Liver (tissue), 9 donors: Measurements from ENCODE around the gene IQCH. TPM values are rescaled to one million over a fixed set of nuclear protein-coding genes. Genes with fewer than 3 reads are reported as not detected.
A peak's percentile ranks its signal among the peaks of the same experiment; 100 is the strongest.

Source experiments
- DNase-seq: peaks from one replicate; pipeline ENCODE4 v3.0.0-alpha.2; 2017; ENCODE audit warnings: low spot score
- H3K27ac ChIP-seq, 2 donors: one replicate each; pipeline ENCODE4 v1.7.0; 2013; ENCODE audit warnings: inconsistent platforms in 2 of 2, low read length in 2 of 2, control low read depth in 1 of 2, low read depth in 1 of 2, mild to moderate bottlenecking in 1 of 2
- H3K27me3 ChIP-seq, 4 donors: one replicate each; pipeline versions ENCODE4 v1.6.1 to v1.7.0; 2013; ENCODE audit warnings: low read length in 3 of 4, inconsistent platforms in 1 of 4, mild to moderate bottlenecking in 1 of 4, moderate library complexity in 1 of 4; ENCODE audit not compliant: control insufficient read depth in 4 of 4, insufficient read depth in 4 of 4
- H3K36me3 ChIP-seq, 4 donors: one replicate each; pipeline versions ENCODE4 v1.6.1 to v1.7.0; 2013; ENCODE audit warnings: low read length in 3 of 4, mild to moderate bottlenecking in 3 of 4, low read depth in 1 of 4, moderate library complexity in 1 of 4; ENCODE audit not compliant: control insufficient read depth in 4 of 4, insufficient read depth in 3 of 4
- H3K4me1 ChIP-seq, 4 donors: one replicate each; pipeline versions ENCODE4 v1.6.1 to v1.7.0; 2013; ENCODE audit warnings: low read length in 3 of 4, mild to moderate bottlenecking in 3 of 4, moderate library complexity in 1 of 4; ENCODE audit not compliant: control insufficient read depth in 4 of 4, insufficient read depth in 4 of 4
- H3K4me3 ChIP-seq, 3 donors: one replicate each; pipeline versions ENCODE4 v1.6.1 to v1.7.0; 2013; ENCODE audit warnings: low read length in 3 of 3, control low read depth in 1 of 3, low read depth in 1 of 3, mild to moderate bottlenecking in 1 of 3
- H3K9ac ChIP-seq, 2 donors: one replicate each; pipeline ENCODE4 v1.7.0; 2013; ENCODE audit warnings: low read length in 2 of 2, mild to moderate bottlenecking in 2 of 2, moderate library complexity in 2 of 2, control low read depth in 1 of 2, low read depth in 1 of 2
- H3K9me3 ChIP-seq, 4 donors: one replicate each; pipeline versions ENCODE4 v1.6.1 to v1.7.0; 2013; ENCODE audit warnings: low read length in 3 of 4; ENCODE audit not compliant: control insufficient read depth in 4 of 4
- ATF3 ChIP-seq: IDR thresholded peaks from 2 replicates; pipeline ENCODE4 v1.6.1; 2016; ENCODE audit warnings: antibody characterized with exemption
- CTCF ChIP-seq: fragments of 150-350 bp; IDR thresholded peaks from 2 replicates; pipeline ENCODE4 v1.5.1; 2017; ENCODE audit warnings: improper control_type of control experiment, low read depth, low read length; ENCODE audit not compliant: missing input control
- EGR1 ChIP-seq, 2 donors: IDR thresholded peaks; 2 replicates each; pipeline ENCODE4 v1.6.1; 2016 to 2018; ENCODE audit warnings: antibody characterized with exemption in 2 of 2, low read depth in 2 of 2
- FOXA2 ChIP-seq: IDR thresholded peaks from 2 replicates; pipeline ENCODE4 v1.6.1; 2016; ENCODE audit warnings: antibody characterized with exemption
- GABPA ChIP-seq, 2 donors: IDR thresholded peaks in 1 of 2; conservative IDR thresholded peaks in 1 of 2; 2 replicates each; pipeline ENCODE4 v1.6.1; 2016; ENCODE audit warnings: antibody characterized with exemption in 2 of 2, mild to moderate bottlenecking in 1 of 2, moderate library complexity in 1 of 2
- HNF4A ChIP-seq, 2 donors: conservative IDR thresholded peaks; 2 replicates each; pipeline ENCODE4 v1.6.1; 2016; ENCODE audit warnings: antibody characterized with exemption in 2 of 2, mild to moderate bottlenecking in 2 of 2
- HNF4G ChIP-seq: IDR thresholded peaks from 2 replicates; pipeline ENCODE4 v1.6.1; 2016; ENCODE audit warnings: antibody characterized with exemption
- JUND ChIP-seq, 2 donors: IDR thresholded peaks; 2 replicates each; pipeline ENCODE4 v1.6.1; 2016; ENCODE audit warnings: antibody characterized with exemption in 2 of 2
- MAX ChIP-seq: IDR thresholded peaks from 2 replicates; pipeline ENCODE4 v1.6.1; 2016; ENCODE audit warnings: antibody characterized with exemption
- NR2F2 ChIP-seq: IDR thresholded peaks from 2 replicates; pipeline ENCODE4 v1.6.1; 2016; ENCODE audit warnings: antibody characterized with exemption
- RAD21 ChIP-seq, 2 donors: IDR thresholded peaks; 2 replicates each; pipeline ENCODE4 v1.6.1; 2016; ENCODE audit warnings: antibody characterized with exemption in 2 of 2, mild to moderate bottlenecking in 2 of 2
- REST ChIP-seq: IDR thresholded peaks from 2 replicates; pipeline ENCODE4 v1.6.1; 2016; ENCODE audit warnings: antibody characterized with exemption, mild to moderate bottlenecking
- RXRA ChIP-seq, 2 donors: IDR thresholded peaks; 2 replicates each; pipeline ENCODE4 v1.6.1; 2017 to 2018; ENCODE audit warnings: antibody characterized with exemption in 2 of 2, mild to moderate bottlenecking in 1 of 2
- SP1 ChIP-seq: IDR thresholded peaks from 2 replicates; pipeline ENCODE4 v1.6.1; 2018; ENCODE audit warnings: antibody characterized with exemption, mild to moderate bottlenecking
- TAF1 ChIP-seq: conservative IDR thresholded peaks from 2 replicates; pipeline ENCODE4 v1.6.1; 2016; ENCODE audit warnings: antibody characterized with exemption, mild to moderate bottlenecking
- YY1 ChIP-seq: IDR thresholded peaks from 2 replicates; pipeline ENCODE4 v1.6.1; 2016; ENCODE audit warnings: antibody characterized with exemption, mild to moderate bottlenecking
- ZBTB33 ChIP-seq: IDR thresholded peaks from 2 replicates; pipeline ENCODE4 v1.6.1; 2016; ENCODE audit warnings: antibody characterized with exemption
- WGBS: extraction: QIAGEN DNeasy Blood & Tissue Kit; methylation state at CpG from one replicate; pipeline ENCODE4 v1.1.7; 2013; 5-methylcytosine and 5-hydroxymethylcytosine counted together
- polyA plus RNA-seq, 2 donors: library from polyadenylated mRNA; stranded (reverse) in 1 of 2; unstranded in 1 of 2; fragments of 200-250 nt in 1 of 2; fragments of >200 nt in 1 of 2; fragmentation: Nextera tagmentation in 1 of 2; extraction: Ambion mirVana in 1 of 2; gene quantifications; one replicate each; pipeline versions ENCODE4 v1.2.1 to v1.2.3, GENCODE V29; 2013 to 2015
- total RNA-seq, 2 donors: library from RNA; depleted of rRNA; stranded (reverse); fragments of >200 nt; gene quantifications; one replicate each; pipeline ENCODE4 v1.2.3, GENCODE V29; 2014
- donor health status: healthy.
- donor health status: healthy.
- donor health status: healthy.
- donor health status: healthy.
- donor health status: healthy.

Gene IQCH
- total and polyA plus RNA-seq, 4 donors, result 0.23 to 1.6 (median 0.86) TPM

GRCh38 chr15:67370206-67370954 lies 115.8 kb downstream of the IQCH start (continued):
- TF ChIP-seq EGR1 (IDR thresholded peaks at IDR 0.05; ENCODE audit: low read depth in 2 of 2) (no peak), YY1 (peak; percentile 67), FOXA2 (no peak)

- peaks cover 0 to 24% (median 12%) of the 10 kb centered on the region in 4 donors for H3K4me1 ChIP-seq
- H3K9ac ChIP-seq, result no peak overlapping the region
- 96% methylated on average over 8 of the region's 8 CpGs for WGBS
- H3K27ac ChIP-seq, result no peak overlapping the region
- TF ChIP-seq RAD21 (IDR thresholded peaks at IDR 0.05) (no peak), HNF4A (conservative IDR thresholded peaks at IDR 0.05) (no peak), NR2F2 (no peak), ATF3 (no peak), TAF1 (no peak), HNF4G (no peak), EGR1 (IDR thresholded peaks at IDR 0.05; ENCODE audit: low read depth in 2 of 2) (no peak), CTCF (no peak), ZBTB33 (no peak), MAX (no peak), JUND (IDR thresholded peaks at IDR 0.05) (no peak), FOXA2 (no peak)
- H3K9me3 ChIP-seq, result no peaks in the 10 kb centered on the region
- no peaks in the 10 kb centered on the region for H3K36me3 ChIP-seq
- no peak overlapping the region for H3K4me3 ChIP-seq
- no peak for DNase-seq
- H3K27me3 ChIP-seq, result no peaks in the 10 kb centered on the region
These were observed 118.0 kb downstream of the IQCH start for GRCh38 chr15:67372543-67372942.

GRCh38 chr15:67372986-67373675 lies 118.5 kb downstream of the IQCH start:
- no peak overlapping the region for H3K9ac ChIP-seq
- no peaks in the 10 kb centered on the region for H3K9me3 ChIP-seq
- TF ChIP-seq MAX (no peak), GABPA (IDR thresholded peaks at IDR 0.05 in 1 of 2, conservative IDR thresholded peaks at IDR 0.05 in 1 of 2) (no peak), YY1 (no peak), REST (no peak), SP1 (no peak), ATF3 (no peak), TAF1 (no peak), JUND (IDR thresholded peaks at IDR 0.05) (no peak), RXRA (IDR thresholded peaks at IDR 0.05) (no peak), HNF4G (no peak), ZBTB33 (no peak), NR2F2 (no peak)
- DNase-seq, result no peak
- 89% methylated on average over 6 of the region's 6 CpGs for WGBS
- H3K27me3 ChIP-seq, result no peaks in the 10 kb centered on the region
- no peak overlapping the region for H3K4me3 ChIP-seq
- peaks cover 0 to 19% (median 12%) of the 10 kb centered on the region in 4 donors for H3K4me1 ChIP-seq
- H3K27ac ChIP-seq, result no peak overlapping the region
- no peaks in the 10 kb centered on the region for H3K36me3 ChIP-seq
